Measurements from ENCODE around the gene RAE1. TPM values are rescaled to one million over a fixed set of nuclear protein-coding genes. Genes with fewer than 3 reads are reported as not detected.
A peak's percentile ranks its signal among the peaks of the same experiment; 100 is the strongest.
"Not testable (repeated sequence)": the region's sequence is repeated elsewhere in the genome, so short reads cannot be mapped to it uniquely, and the experiment has no call there.

RAE1 gene
- total RNA-seq, 1 experiment from 2014 or later: 183 TPM

DNA sequence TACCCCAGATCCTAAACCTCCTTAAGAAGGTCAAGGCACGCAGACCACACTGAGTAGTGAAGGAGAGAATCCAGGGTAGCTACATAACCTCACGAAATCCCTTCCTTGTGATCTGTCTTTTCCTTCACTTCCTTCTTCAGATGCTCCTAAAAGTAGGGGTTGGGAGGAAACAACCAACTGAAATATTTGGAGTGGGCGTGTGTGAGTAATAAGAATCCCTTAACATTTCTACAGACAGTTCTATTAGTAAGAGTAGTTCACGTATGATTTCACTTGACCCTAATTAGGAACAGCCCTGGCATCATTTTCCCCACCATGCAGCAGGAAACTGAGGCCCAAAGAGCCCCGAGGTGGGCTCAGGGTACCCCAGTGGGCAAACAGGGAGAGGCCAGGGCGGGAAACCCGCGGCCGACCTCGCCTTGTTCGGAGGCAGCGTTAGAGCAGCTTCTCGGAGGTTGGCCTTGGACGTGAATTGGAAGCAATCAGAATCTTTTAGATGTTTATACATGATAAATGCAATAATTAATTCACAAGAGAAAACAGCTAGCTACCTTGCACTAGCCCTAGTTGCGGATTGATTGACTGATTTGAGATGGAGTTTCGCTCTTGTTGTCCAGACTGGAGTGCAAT lies 859 bp upstream of the RAE1 start:
- H2AFZ ChIP-seq (ENCODE audit: low read length): no peak overlapping the region
- no peaks in the 10 kb centered on the region for H3K9me2 ChIP-seq (replicated peaks; ENCODE audit: low read length)
- BruUV-seq (replicated peaks): no TSS peak
- peaks cover 41% of the 10 kb centered on the region for H3K79me2 ChIP-seq (ENCODE audit: low read length)
- intact Hi-C loops (cut with micrococcal nuclease): no loop called here
- H3K4me1 ChIP-seq (ENCODE audit: insufficient read depth, low read length): peaks cover 11% of the 10 kb centered on the region
- H3K36me3 ChIP-seq (ENCODE audit: low read depth, low read length): peaks cover 23% of the 10 kb centered on the region
- DNase-seq (no peak), ATAC-seq (no peak)
- peaks cover 28% of the 10 kb centered on the region for H4K20me1 ChIP-seq (ENCODE audit: low read length)
- no peak overlapping the region for H3K27ac ChIP-seq (ENCODE audit: low read length)
- TF ChIP-seq CTCF (conservative IDR thresholded peaks at IDR 0.05; ENCODE audit: low read depth, low read length) (no peak), EZH2 (IDR thresholded peaks at IDR 0.05; ENCODE audit: low read length, unreplicated experiment) (no peak), EZH2phosphoT487 (IDR thresholded peaks at IDR 0.05; ENCODE audit: borderline replicate concordance, low read length) (no peak)
- no peak overlapping the region for H3K4me3 ChIP-seq (ENCODE audit: low read length)
- H3K27me3 ChIP-seq (ENCODE audit: low read length): no peaks in the 10 kb centered on the region
- CTCF ChIA-PET: no interaction called here
- no peaks in the 10 kb centered on the region for H3F3A ChIP-seq (ENCODE audit: low read length, unreplicated experiment)
- POLR2A ChIA-PET (ENCODE audit: unreplicated experiment): no interaction called here
- H3K4me2 ChIP-seq (ENCODE audit: low read length): no peak overlapping the region
- H3K9ac ChIP-seq (ENCODE audit: low read length): no peak overlapping the region
- H3K9me3 ChIP-seq (ENCODE audit: low read length): no peaks in the 10 kb centered on the region

- POLR2A ChIA-PET (ENCODE audit: unreplicated experiment); DNase-seq; H3K27me3 ChIP-seq (ENCODE audit: low read length); H3K9me3 ChIP-seq (ENCODE audit: low read length); ATAC-seq; CTCF ChIA-PET; BruUV-seq (replicated peaks); intact Hi-C loops (cut with micrococcal nuclease); H3F3A ChIP-seq (ENCODE audit: low read length, unreplicated experiment); H3K9me2 ChIP-seq (replicated peaks; ENCODE audit: low read length): not testable (repeated sequence)
- peaks cover 11% of the 10 kb centered on the region for H3K4me1 ChIP-seq (ENCODE audit: insufficient read depth, low read length)
- peaks cover 28% of the 10 kb centered on the region for H4K20me1 ChIP-seq (ENCODE audit: low read length)
- peak overlapping the region; percentile 75 for H2AFZ ChIP-seq (ENCODE audit: low read length)
- H3K4me3 ChIP-seq (ENCODE audit: low read length): peak overlapping the region; percentile 84
- peaks cover 43% of the 10 kb centered on the region for H3K79me2 ChIP-seq (ENCODE audit: low read length)
- H3K27ac ChIP-seq (ENCODE audit: low read length): peak overlapping the region; percentile 41
- peak overlapping the region; percentile 94 for H3K4me2 ChIP-seq (ENCODE audit: low read length)
- peaks cover 23% of the 10 kb centered on the region for H3K36me3 ChIP-seq (ENCODE audit: low read depth, low read length)
- H3K9ac ChIP-seq (ENCODE audit: low read length): peak overlapping the region; percentile 94
Observed at GRCh38 chr20:57350726-57351041, 371 bp upstream of the RAE1 start.

- ChIA-PET CTCF (no interaction called here), POLR2A (ENCODE audit: unreplicated experiment) (no interaction called here)
- TF ChIP-seq EZH2phosphoT487 (IDR thresholded peaks at IDR 0.05; ENCODE audit: borderline replicate concordance, low read length): no peak
- no peak for TF ChIP-seq EZH2 (IDR thresholded peaks at IDR 0.05; ENCODE audit: low read length, unreplicated experiment)
- no peak for TF ChIP-seq CTCF (conservative IDR thresholded peaks at IDR 0.05; ENCODE audit: low read depth, low read length)
- Histone ChIP-seq H3K9me3 (ENCODE audit: low read length) (no peaks in the 10 kb centered on the region), H3K4me2 (ENCODE audit: low read length) (peak overlapping the region; percentile 94), H3K4me3 (ENCODE audit: low read length) (peak overlapping the region; percentile 84), H3K9me2 (replicated peaks; ENCODE audit: low read length) (no peaks in the 10 kb centered on the region), H3K36me3 (ENCODE audit: low read depth, low read length) (peaks cover 23% of the 10 kb centered on the region), H4K20me1 (ENCODE audit: low read length) (peaks cover 28% of the 10 kb centered on the region), H3K79me2 (ENCODE audit: low read length) (peaks cover 48% of the 10 kb centered on the region), H3K27me3 (ENCODE audit: low read length) (no peaks in the 10 kb centered on the region), H3F3A (ENCODE audit: low read length, unreplicated experiment) (no peaks in the 10 kb centered on the region), H2AFZ (ENCODE audit: low read length) (no peak overlapping the region), H3K27ac (ENCODE audit: low read length) (no peak overlapping the region), H3K4me1 (ENCODE audit: insufficient read depth, low read length) (peaks cover 11% of the 10 kb centered on the region), H3K9ac (ENCODE audit: low read length) (peak overlapping the region; percentile 94)
- no peak for DNase-seq
- intact Hi-C loops (cut with micrococcal nuclease): no loop called here
- BruUV-seq (replicated peaks): no TSS peak
- ATAC-seq: no peak
Observed at GRCh38 chr20:57352305-57352704, 1.2 kb downstream of the RAE1 start.

Data from PC-3 (cell line).